ENCODE results near the gene MINDY4B. TPM values are rescaled to one million over a fixed set of nuclear protein-coding genes. Genes with fewer than 3 reads are reported as not detected.

MINDY4B gene
- total and polyA plus RNA-seq, 2 of the 8 experiments (the other 6 are each of a cell fraction or from before 2014, with no cell fraction given) = not detected

DNA sequence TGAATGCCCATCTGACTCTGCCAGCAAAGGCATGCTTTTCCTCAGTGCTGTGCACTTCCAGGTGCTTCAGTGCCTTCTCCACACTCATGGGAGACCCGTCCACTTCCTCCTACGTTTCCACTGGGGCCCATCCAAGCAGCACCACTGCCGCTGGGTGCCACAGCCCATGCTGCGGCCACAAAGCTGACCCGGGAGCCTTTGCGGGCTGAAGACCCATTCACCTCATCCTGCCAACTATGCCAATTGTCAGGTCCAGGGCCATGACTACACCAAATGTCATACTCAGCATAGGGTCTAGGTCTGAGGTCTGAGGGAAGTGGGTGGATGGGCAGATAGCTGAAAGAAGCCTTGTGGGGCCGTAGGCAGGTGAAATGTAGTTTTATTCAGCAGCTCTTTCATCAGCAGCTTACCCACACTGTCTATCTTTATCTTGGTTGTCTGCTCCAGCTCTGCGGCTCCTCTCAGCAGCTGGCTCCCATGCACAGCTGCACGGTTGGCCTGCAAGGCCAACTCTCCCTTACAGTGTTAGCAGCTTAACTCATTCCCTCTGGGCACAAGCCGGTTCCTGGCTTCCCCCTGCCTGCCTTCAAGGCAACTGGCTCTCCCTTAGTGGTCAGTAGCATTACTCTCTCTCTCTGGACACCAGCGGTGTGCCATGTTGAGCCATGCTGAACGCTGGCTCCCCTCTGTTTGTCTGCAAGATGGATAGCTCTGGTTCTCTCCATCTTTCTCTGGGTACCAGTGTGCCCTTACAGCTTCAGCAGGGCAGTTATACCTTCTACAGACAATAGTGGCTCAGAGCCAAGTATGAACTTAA lies 78.6 kb downstream of the MINDY4B start:
- CTCF ChIA-PET (ENCODE audit: partially characterized antibody) = interaction anchor here (0.6 to 8.7 kb wide), 6 partner anchors 10 to 62 kb away, joined by 4 to 104 read pairs (median 5); no protein-coding TSS in a partner anchor
- no peaks in the 10 kb centered on the region for H4K20me1 ChIP-seq (replicated peaks in 1 of 2; ENCODE audit: control insufficient read depth in 1 of 2, insufficient read depth in 2 of 2, low read length in 2 of 2)
- WGBS, 2 experiments (ENCODE audit: extremely low coverage in 1 of 2, insufficient coverage in 1 of 2, insufficient read length in 1 of 2, insufficient replicate concordance in 2 of 2, low coverage in 1 of 2, low lambda C conversion rate in 2 of 2, missing lambda C conversion rate in 1 of 2) = 92% methylated on average over 12 of the region's 12 CpGs; no CpG with 5 or more reads in 1 of the 2 experiments

More for the DNA sequence above, 78.6 kb downstream of the MINDY4B start:
- Histone ChIP-seq H2BK20ac (ENCODE audit: low read length) (no peak overlapping the region), H3K4ac (replicated peaks; ENCODE audit: insufficient read length, low read depth, low read length) (no peak overlapping the region), H3K27ac (ENCODE audit: low read depth, low read length) (no peak overlapping the region), H3K79me1 (ENCODE audit: low read depth, low read length) (no peaks in the 10 kb centered on the region), H3K4me2 (ENCODE audit: insufficient read depth in 1 of 2, low read depth in 2 of 2, low read length in 2 of 2) (no peak overlapping the region), H3K23ac (ENCODE audit: insufficient read length) (no peak overlapping the region), H3K36me3 (ENCODE audit: control insufficient read depth in 2 of 4, insufficient read depth in 4 of 4, low read length in 3 of 4) (no peaks in the 10 kb centered on the region), H3K56ac (replicated peaks; ENCODE audit: insufficient read length, low read depth, low read length) (no peak overlapping the region), H4K91ac (replicated peaks; ENCODE audit: insufficient read length, low read length) (no peak overlapping the region), H2BK15ac (ENCODE audit: low read length) (no peak overlapping the region), H3K4me3 (ENCODE audit: extremely low read depth in 1 of 4, insufficient read depth in 2 of 4, low read depth in 3 of 4, low read length in 4 of 4) (no peak overlapping the region), H2AFZ (ENCODE audit: low read length) (no peak overlapping the region), H4K8ac (ENCODE audit: extremely low read depth, insufficient read depth, low read length) (no peak overlapping the region), H3K14ac (ENCODE audit: insufficient read length) (no peak overlapping the region), H3K4me1 (replicated peaks in 1 of 4; ENCODE audit: control insufficient read depth in 3 of 4, insufficient read depth in 4 of 4, low read length in 3 of 4) (no peaks in the 10 kb centered on the region; a peak in 1 of 7 replicates), H3K18ac (ENCODE audit: extremely low read depth, low read length) (no peak overlapping the region), H2BK5ac (ENCODE audit: low read depth, low read length) (no peak overlapping the region), H3K79me2 (ENCODE audit: control insufficient read depth in 1 of 2, insufficient read depth in 2 of 2, low read length in 2 of 2) (no peaks in the 10 kb centered on the region), H3K23me2 (ENCODE audit: low read depth, low read length) (no peaks in the 10 kb centered on the region), H2AK5ac (ENCODE audit: low read depth, low read length) (no peak overlapping the region), H2BK120ac (replicated peaks; ENCODE audit: low read depth, low read length) (no peak overlapping the region), H3K9ac (replicated peaks in 1 of 4; ENCODE audit: extremely low read depth in 1 of 4, low read depth in 3 of 4, low read length in 3 of 4) (peak overlapping the region in 1 of 4 experiments; percentile 13; a peak in 1 of 7 replicates), H3K27me3 (replicated peaks in 1 of 4; ENCODE audit: control insufficient read depth in 3 of 4, extremely low read depth in 1 of 4, insufficient read depth in 3 of 4, low read length in 3 of 4) (no peaks in the 10 kb centered on the region; a peak in 1 of 7 replicates), H3K9me3 (ENCODE audit: insufficient read depth in 2 of 2, low read depth in 1 of 2, low read length in 1 of 2) (no peaks in the 10 kb centered on the region), H2BK12ac (ENCODE audit: low read depth, low read length) (no peak overlapping the region), H4K5ac (ENCODE audit: insufficient read length, low read depth, low read length) (no peak overlapping the region)
- POLR2A ChIA-PET (ENCODE audit: partially characterized antibody) = interaction anchor here (0.7 kb wide), 1 partner anchor 63 kb away, joined by 3 read pairs; the partner anchor contains the start of gene SIAH2
- DNase-seq (ENCODE audit: low read depth in 1 of 2, low spot score in 2 of 2) (no peak), FAIRE-seq (no peak)
- TF ChIP-seq SP1 (IDR thresholded peaks at IDR 0.05; ENCODE audit: low read depth, low read length) (no peak), KDM4A (IDR thresholded peaks at IDR 0.05; ENCODE audit: low read depth, low read length, severe bottlenecking) (no peak), YY1 (IDR thresholded peaks at IDR 0.05; ENCODE audit: low read depth, low read length) (no peak), TBP (IDR thresholded peaks at IDR 0.05; ENCODE audit: low read depth, low read length) (no peak), BACH1 (IDR thresholded peaks at IDR 0.05; ENCODE audit: low read length) (no peak), BRCA1 (IDR thresholded peaks at IDR 0.05; ENCODE audit: low read depth, low read length) (no peak), SP2 (IDR thresholded peaks at IDR 0.05; ENCODE audit: low read length) (no peak), SIRT6 (IDR thresholded peaks at IDR 0.05; ENCODE audit: low read length) (no peak), KDM1A (IDR thresholded peaks at IDR 0.05; ENCODE audit: borderline replicate concordance, low read length) (no peak), RFX5 (IDR thresholded peaks at IDR 0.05; ENCODE audit: borderline replicate concordance, low read depth, low read length) (no peak)

All from H1 (cell line).